Mononuclear cell (primary cell): ENCODE data around the gene FAM227A. TPM values are rescaled to one million over a fixed set of nuclear protein-coding genes. Genes with fewer than 3 reads are reported as not detected.

Source experiments
- H3K27me3 ChIP-seq: 2 replicates; pipeline ENCODE4 v1.6.0; 2011; ENCODE audit warnings: low read length, control low read depth; ENCODE audit not compliant: insufficient read depth
- H3K4me1 ChIP-seq: 2 replicates; pipeline ENCODE4 v1.5.1; 2011; ENCODE audit warnings: mild to moderate bottlenecking, low read length, control low read depth; ENCODE audit not compliant: insufficient read depth
- H3K4me3 ChIP-seq: 2 replicates; pipeline ENCODE4 v1.5.1; 2011; ENCODE audit warnings: mild to moderate bottlenecking, low read length, moderate library complexity
- H3K9me3 ChIP-seq: 2 replicates; pipeline ENCODE4 v1.5.1; 2011; ENCODE audit warnings: low read depth, mild to moderate bottlenecking, control low read depth, low read length
- total RNA-seq: library from RNA; depleted of rRNA; stranded (reverse); fragments of >200 nt; gene quantifications from one replicate; pipeline ENCODE4 v1.2.3, GENCODE V29; 2012

The FAM227A gene
- total RNA-seq = not detected

GRCh38 chr22:38656256-38657044, at the start of gene FAM227A, which contains the start of gene CBY1:
TSS of gene FAM227A (minus strand) at chr22:38656392. CDS start at chr22:38650168, 6,224 bp downstream.
TSS of gene CBY1 (plus strand) at chr22:38656638. CDS start at chr22:38668055, 11,417 bp downstream.
- Histone ChIP-seq H3K4me3 (peak within 1 kb of the TSS; percentile 81), H3K4me1 (peaks cover 14% of the 10 kb centered on the region), H3K27me3 (no peaks in the 10 kb centered on the region), H3K9me3 (no peaks in the 10 kb centered on the region)

DNA sequence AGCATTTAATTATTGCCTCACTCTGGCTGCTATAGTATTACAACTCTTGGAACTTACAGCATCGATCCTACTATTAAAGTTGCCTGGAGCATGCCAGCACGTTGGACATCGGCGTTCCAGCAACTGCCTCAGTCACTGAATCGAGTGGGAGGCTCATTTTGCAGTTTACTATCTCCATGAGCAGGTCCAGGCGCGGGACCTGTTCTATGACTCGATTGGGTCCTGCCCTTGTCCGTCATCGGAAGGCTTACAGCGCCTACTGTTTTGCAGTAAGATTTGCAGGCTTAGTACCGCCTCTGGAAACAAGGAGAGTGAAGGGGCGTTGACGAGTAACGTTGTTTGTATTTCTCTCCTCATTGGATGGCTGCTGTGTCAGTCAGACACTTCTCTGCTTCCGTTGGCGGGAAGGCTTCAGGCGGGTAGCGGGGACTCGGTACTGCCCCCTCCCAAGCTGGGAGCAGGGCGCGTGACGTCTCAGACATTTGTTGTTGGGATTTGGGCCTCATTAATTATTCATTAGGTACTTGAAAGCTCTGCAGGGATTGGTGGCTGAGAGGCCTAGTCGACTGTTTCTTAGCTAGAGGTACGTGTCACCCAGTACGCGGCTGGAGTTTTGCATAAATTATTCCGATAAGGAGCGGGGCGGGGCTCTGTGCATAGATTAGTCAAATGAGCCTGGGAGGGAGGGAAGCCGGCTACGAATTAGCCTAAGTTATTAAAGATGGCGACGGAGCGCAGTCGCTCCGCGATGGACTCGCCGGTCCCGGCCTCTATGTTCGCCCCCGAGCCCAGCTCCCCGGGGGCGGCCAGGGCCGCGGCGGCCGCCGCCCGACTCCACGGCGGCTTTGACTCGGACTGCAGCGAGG, 49.3 kb upstream of the FAM227A start, which contains the start of gene GTPBP1:
TSS of gene GTPBP1 (plus strand) at position 710 of the 866 bp plus-strand sequence. CDS start at position 722, 12 bp downstream.
- Histone ChIP-seq H3K4me3 (peak within 1 kb of the TSS; percentile 64), H3K9me3 (no peaks in the 10 kb centered on the region), H3K4me1 (peaks cover 52% of the 10 kb centered on the region)

GRCh38 chr22:38704654-38705234, 48.6 kb upstream of the FAM227A start:
- H3K4me3 ChIP-seq = peak overlapping the region; percentile 24
- no peaks in the 10 kb centered on the region for H3K9me3 ChIP-seq
- H3K4me1 ChIP-seq = peaks cover 56% of the 10 kb centered on the region
- H3K27me3 ChIP-seq = no peaks in the 10 kb centered on the region

More for the DNA sequence above, 49.3 kb upstream of the FAM227A start, which contains the start of gene GTPBP1:
- H3K27me3 ChIP-seq = no peaks in the 10 kb centered on the region

GRCh38 chr22:38700789-38701628, 44.8 kb upstream of the FAM227A start, which contains the start of gene JOSD1:
TSS of gene JOSD1 (minus strand) at chr22:38700943. CDS start at chr22:38699987, 956 bp downstream.
- Histone ChIP-seq H3K4me3 (peak within 1 kb of the TSS; percentile 69), H3K27me3 (no peaks in the 10 kb centered on the region), H3K4me1 (peaks cover 61% of the 10 kb centered on the region), H3K9me3 (no peaks in the 10 kb centered on the region)

- Histone ChIP-seq H3K4me1 (peaks cover 62% of the 10 kb centered on the region), H3K9me3 (no peaks in the 10 kb centered on the region), H3K27me3 (no peaks in the 10 kb centered on the region), H3K4me3 (peak overlapping the region; percentile 69)
Observed at GRCh38 chr22:38700270-38700788, 44.1 kb upstream of the FAM227A start.

DNA sequence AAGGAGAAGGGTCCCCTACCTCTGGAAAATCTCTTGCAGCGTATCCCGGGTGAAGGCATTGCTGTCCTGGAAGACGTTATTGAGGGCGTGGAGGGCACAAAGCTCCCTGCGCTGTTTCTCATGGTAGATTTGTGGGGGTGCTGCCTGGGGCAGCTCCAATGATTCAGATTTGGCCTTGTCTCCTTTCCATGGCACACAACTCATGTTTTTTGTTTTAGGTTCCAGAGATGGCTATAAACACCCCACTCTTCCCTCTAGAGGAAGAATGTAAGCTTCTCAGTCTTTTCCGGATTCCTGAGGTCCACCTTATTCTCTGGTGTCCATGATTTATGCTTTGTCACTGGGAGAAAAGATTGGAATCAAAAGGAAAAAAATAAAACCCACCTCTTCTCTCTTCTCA, 43.6 kb upstream of the FAM227A start:
- peaks cover 58% of the 10 kb centered on the region for H3K4me1 ChIP-seq

DNA sequence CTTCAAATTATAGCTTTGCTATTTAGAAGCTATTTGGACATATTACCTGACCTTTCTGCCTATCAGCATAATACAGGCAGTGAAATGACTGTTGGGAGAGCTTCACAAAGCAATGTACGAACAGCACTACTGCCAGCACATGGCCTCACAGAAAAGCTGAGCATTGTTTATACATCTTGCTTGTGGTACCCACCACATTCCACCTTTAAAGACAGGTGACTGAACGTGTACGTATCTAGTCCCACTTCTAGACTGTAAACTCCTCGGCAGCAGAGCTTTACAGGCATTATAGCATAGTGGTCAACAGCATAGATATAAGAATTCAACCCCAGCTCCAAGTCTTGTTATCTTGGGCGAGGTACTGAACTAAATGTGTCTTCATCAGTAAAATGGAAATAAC, 43.0 kb upstream of the FAM227A start:
- no peaks in the 10 kb centered on the region for H3K27me3 ChIP-seq
- no peak overlapping the region for H3K4me3 ChIP-seq
- no peaks in the 10 kb centered on the region for H3K9me3 ChIP-seq
- H3K4me1 ChIP-seq = peaks cover 55% of the 10 kb centered on the region

More for the DNA sequence above, 43.6 kb upstream of the FAM227A start:
- no peaks in the 10 kb centered on the region for H3K9me3 ChIP-seq
- peak overlapping the region; percentile 69 for H3K4me3 ChIP-seq
- H3K27me3 ChIP-seq = no peaks in the 10 kb centered on the region

DNA sequence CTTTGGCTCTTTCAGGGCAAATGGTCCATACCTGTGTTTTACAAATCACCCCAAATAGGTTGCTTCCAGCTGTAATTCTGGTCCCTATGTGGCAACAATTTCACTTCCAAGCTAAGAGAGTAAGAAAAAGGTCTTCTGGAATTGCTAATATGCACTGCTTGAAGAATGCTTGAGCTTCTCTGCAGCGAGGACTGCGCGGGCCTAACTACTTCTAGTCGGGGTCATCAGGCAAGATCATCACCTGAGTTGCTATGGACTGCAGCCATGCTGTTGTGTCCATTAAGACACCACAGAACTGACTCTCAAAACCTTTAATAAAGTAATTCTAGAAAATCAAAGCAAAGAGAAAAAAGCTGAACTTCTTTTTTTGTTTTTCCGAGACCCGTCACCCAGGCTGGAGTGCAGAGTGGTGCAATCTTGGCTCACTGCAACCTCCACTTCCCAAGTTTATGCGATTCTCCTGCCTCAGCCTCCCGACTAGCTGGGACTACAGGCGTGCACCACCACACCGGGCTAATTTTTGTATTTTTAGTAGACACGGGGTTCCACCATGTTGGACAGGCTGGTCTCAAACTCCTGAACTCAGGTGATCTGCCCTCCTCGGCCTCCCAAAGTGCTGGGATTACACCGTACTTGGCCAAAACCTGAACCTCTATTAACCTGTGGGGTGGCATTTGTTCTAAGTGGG, 42.4 kb upstream of the FAM227A start:
- Histone ChIP-seq H3K4me1 (peaks cover 55% of the 10 kb centered on the region), H3K27me3 (no peaks in the 10 kb centered on the region), H3K9me3 (no peaks in the 10 kb centered on the region), H3K4me3 (no peak overlapping the region)

DNA sequence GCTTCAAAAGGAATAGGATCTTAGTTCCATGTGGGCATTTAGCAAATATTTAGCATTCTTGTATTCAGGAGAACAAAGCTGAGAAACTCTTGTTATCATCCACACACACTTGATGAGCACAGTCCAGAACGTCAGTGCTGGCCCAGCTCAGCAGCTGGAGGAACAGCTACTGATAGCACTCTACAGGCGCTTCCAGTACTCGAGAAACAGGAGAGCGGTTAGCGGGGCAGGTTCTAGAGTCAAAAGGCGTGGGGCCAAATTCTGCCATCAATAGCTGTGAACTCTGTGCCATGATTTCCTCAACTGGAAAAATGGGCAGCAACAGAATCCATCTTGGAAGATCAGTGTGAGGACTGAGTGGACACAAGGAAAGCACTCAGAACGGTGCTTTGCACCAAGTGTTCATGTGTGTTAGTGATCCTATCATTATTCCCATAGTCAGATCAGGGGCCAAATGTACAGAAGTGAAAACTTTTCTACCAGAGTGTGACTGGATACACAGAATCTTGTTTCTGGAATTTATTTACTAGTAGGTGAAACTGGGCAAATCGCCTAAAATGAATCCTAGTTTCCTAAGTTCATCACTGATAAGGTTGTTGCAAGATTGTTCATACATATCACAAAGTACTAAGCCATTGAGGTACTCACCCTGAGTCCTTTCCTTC, 41.4 kb upstream of the FAM227A start:
- Histone ChIP-seq H3K4me3 (no peak overlapping the region), H3K9me3 (no peaks in the 10 kb centered on the region), H3K27me3 (no peaks in the 10 kb centered on the region), H3K4me1 (peaks cover 55% of the 10 kb centered on the region)

- no peaks in the 10 kb centered on the region for H3K9me3 ChIP-seq
- peaks cover 52% of the 10 kb centered on the region for H3K4me1 ChIP-seq
- H3K4me3 ChIP-seq = no peak overlapping the region
- no peaks in the 10 kb centered on the region for H3K27me3 ChIP-seq
Observed at GRCh38 chr22:38696606-38697424, 40.6 kb upstream of the FAM227A start.

DNA sequence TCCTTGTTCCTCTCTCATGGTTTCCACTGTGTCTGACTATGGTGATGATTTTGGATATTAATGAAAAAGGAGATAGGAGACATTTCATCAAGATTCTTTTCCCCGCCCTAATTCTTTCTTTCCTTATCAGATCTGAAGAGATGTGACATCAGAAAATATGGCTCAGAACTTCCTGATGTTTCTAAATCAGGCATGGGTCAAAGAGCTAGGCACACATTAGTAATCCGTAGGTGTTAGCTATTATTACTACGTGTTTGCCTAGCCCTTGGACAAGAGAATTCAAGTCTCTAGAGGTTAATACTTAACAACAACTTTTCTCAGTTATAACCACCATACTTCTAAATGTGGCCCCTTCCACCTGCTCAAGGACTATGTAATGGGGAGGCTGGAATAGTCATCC, 38.7 kb upstream of the FAM227A start:
- Histone ChIP-seq H3K4me3 (no peak overlapping the region), H3K27me3 (no peaks in the 10 kb centered on the region), H3K9me3 (no peaks in the 10 kb centered on the region), H3K4me1 (peaks cover 41% of the 10 kb centered on the region)

- no peaks in the 10 kb centered on the region for H3K27me3 ChIP-seq
- H3K9me3 ChIP-seq = no peaks in the 10 kb centered on the region
- peaks cover 32% of the 10 kb centered on the region for H3K4me1 ChIP-seq
- H3K4me3 ChIP-seq = no peak overlapping the region
Observed at GRCh38 chr22:38694049-38694448, 37.9 kb upstream of the FAM227A start.
